GM20431 (cell line): Measurements from ENCODE around the gene MS4A12.
"Not testable (repeated sequence)": the region's sequence is repeated elsewhere in the genome, so short reads cannot be mapped to it uniquely, and the experiment has no call there.

ENCODE experiments used
- in situ Hi-C: fragments of 300-500 bp; cut with MseI, MboI; formaldehyde crosslinking; loops from one replicate; pipeline ENCODE4 v1.15.0; 2020; ENCODE audit warnings: low sequenced_read_pairs; ENCODE audit not compliant: unreplicated experiment

The MS4A12 gene, protein sequence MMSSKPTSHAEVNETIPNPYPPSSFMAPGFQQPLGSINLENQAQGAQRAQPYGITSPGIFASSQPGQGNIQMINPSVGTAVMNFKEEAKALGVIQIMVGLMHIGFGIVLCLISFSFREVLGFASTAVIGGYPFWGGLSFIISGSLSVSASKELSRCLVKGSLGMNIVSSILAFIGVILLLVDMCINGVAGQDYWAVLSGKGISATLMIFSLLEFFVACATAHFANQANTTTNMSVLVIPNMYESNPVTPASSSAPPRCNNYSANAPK

DNA sequence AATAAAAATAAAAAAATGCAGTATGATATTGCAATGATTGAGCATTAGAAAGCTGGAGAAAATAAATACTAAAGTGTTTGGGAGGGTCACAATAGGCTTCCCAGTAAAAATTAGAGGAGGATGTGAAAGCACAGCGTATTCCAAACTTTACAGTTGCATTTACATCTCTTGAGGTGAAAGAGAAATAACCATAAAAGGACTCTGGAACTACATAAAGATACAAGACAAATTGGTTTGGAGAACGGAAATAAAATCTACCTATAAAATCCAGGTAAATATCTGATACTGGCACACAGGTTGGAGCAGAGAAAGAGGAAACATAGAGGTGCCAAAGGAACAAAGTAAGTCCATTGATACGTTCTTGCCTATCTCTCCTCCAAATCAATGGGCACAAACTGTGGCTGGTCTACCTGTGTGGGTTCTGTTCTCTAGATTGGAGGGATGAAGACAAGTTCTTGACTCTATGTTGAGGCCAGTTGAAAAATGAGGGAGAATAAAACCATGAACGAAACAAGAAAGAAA, at the start of gene MS4A12:
MS4A12 (plus strand) TSS at position 291 of the 522 bp plus-strand sequence. CDS start 4,541 bp downstream, outside the sequence.
- in situ Hi-C loops = no loop called here

DNA sequence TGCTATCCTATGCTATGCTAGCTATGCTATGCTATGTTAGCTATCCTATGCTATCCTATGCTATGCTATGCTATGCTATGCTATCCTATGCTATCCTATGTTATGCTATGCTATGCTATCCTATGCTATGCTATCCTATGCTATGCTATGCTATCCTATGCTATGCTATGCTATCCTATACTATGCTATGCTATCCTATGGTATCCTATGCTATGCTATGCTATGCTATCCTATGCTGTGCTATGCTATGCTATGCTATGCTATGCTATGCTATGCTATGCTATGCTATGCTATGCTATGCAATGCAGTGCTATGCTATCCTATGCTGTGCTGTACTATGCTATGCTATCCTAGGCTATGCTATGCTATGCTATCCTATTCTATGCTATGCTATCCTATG, 45.5 kb upstream of the MS4A12 start:
- in situ Hi-C loops = no loop called here

DNA sequence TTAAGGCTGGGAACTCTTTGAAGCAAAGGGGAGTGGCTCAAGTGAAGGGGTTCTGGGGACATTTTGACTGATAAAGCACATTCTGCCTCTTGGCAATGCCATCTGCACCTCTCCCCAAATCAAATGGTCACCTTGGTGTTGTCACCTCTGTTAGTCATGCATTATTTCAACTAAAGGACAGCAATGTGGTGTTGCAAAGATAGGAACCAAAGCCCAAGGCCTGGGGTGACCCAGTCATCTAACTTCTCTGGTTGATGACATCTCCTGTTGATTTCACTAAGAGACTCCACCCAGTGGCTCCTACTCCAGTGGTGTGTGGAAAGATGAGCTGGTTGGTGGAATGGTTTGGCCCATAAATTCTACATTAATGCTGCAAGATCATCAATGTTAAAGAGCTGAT, 44.7 kb upstream of the MS4A12 start:
- in situ Hi-C loops = no loop called here

DNA sequence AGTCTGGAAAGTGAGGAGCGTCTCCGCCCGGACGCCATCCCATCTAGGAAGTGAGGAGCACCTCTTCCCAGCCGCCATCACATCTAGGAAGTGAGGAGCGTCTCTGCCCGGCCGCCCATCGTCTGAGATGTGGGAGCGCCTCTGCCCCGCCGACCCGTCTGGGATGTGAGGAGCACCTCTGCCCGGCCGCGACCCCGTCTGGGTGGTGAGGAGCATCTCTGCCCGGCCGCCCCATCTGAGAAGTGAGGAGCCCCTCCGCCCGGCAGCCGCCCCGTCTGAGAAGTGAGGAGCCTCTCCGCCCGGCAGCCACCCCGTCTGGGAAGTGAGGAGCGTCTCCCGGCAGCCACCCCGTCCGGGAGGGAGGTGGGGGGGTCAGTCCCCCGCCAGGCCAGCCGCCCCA, 41.4 kb upstream of the MS4A12 start:
- in situ Hi-C loops = not testable (repeated sequence)

DNA sequence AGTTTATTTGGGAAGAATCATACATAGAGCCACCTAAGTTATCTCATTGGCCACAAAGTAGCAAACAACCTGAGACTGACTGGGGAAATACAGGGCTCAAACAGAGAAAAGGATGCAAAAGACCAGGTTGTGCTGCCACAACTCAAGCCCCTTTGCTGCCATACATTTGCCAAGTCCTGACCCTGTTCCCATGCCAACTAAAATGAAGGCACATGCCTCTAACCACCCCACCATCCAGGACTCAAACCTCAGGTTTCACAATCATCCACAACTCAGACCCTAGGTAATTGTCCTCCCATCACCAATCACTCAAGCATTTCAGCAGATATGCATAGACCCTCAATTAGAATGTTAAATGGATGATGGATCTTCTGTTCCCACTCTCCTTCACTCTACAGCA, 38.4 kb upstream of the MS4A12 start:
- in situ Hi-C loops = no loop called here

DNA sequence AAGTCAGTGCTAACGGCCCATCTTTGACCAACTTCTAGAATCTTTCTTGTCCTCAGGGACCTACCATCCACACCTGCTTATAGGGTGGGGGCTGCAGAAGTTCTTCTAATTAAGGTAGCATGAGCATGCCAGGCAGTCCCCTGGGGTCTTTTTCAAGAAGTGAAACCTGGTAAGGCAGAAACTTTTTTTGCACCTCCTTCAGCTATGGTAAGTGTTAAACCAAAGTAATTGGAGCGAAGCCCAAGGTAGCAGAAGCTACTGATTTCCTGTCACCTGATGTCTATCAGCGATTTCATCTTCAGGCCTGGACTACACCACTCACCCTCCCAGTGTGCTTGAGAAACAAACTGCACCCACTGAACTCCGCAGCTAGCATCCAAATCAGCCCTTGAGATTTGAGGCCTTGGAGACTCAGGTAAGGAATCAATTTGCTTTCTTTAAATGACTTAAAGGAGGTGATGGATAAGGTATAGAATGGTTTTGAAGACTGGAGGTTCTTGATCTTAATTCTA, 37.0 kb upstream of the MS4A12 start, which contains the start of gene MS4A1:
MS4A1 (plus strand) TSS at position 317 of the 512 bp plus-strand sequence. CDS start 6,528 bp downstream, outside the sequence.
- in situ Hi-C loops = no loop called here

DNA sequence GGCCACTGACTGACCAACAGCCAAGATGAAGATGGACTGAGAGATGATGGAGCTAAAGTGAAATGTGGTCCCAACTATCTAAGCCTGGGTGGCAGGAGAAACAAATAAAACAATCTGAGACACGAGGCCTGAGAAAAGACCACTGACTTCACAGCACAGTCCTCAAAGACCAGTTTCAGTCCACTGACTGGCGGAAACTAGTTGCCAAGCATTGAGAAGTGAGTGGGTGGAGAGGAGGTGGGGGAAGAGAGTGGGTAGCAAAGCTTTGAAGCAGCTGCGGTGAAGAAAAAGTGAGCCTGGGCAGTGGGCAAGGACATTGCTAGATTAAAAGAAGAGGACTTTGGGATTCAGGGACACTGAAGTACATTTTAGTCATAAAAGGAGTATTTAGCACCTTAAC, 35.0 kb upstream of the MS4A12 start:
- in situ Hi-C loops = no loop called here

DNA sequence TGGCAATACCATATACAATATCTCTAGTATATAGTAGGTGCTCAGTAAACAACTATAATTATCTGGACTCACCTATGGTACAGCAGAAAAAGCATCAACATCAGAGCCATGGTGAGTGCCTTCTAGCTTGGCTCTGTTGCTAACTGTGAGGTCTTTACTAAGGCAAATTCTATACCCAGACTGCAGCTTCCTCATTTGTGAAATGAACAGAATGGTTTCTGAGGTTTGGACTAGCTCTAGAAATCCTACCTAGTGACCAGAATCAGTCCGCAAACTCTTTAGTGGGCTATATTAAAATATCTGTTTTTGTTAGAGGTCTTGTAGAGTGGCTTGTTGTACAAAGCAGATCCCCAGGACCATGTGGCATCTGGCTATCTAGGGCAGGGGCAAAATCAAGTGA, 33.2 kb upstream of the MS4A12 start:
- in situ Hi-C loops = no loop called here

DNA sequence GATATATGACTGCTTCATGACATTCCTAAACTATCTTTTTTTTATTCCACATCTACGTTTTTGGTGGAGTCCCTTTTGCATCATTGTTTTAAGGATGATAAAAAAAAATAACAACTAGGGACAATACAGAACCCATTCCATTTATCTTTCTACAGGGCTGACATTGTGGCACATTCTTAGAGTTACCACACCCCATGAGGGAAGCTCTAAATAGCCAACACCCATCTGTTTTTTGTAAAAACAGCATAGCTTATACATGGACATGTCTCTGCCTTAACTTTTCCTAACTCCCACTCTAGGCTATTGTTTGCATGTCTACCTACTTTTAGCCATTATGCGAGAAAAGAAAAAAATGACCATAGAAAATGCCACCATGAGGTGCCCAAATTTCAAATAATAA, 23.7 kb upstream of the MS4A12 start:
- in situ Hi-C loops = no loop called here

DNA sequence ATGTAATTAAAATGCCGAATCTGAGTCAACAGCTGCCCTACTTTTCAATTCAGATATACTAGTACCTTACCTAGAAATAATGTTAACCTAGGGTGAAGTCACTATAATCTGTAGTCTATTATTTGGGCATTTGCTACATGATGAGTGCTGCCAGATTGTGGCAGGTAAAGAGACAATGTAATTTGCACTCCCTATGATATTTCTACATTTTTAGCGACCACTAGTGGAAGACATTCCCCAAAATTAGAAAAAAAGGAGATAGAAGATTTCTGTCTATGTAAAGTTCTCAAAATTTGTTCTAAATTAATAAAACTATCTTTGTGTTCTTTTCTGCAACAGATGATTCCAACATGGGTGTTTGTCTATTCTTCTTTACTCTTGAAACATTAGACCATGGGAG, 22.9 kb upstream of the MS4A12 start:
- in situ Hi-C loops = no loop called here

DNA sequence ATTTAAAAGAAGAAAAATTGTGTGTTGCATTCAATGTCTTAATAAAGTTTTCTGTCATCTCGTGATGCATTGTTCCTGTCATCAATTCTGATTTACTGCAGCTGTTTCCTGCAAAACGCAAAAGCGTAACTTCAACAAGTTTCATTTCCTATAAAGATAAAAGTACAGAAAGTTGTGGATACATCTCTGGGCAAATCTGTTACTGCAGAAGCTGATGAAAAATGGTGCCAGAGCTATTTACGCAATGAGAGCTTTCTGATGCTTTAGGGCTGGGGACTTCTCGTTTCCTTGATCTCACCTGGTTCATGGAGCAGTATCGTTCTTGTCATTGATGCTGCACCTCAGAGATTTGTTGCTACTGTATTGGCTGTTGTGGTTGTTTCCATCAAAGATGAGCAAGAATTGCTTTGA, 15.5 kb upstream of the MS4A12 start:
- in situ Hi-C loops = no loop called here

DNA sequence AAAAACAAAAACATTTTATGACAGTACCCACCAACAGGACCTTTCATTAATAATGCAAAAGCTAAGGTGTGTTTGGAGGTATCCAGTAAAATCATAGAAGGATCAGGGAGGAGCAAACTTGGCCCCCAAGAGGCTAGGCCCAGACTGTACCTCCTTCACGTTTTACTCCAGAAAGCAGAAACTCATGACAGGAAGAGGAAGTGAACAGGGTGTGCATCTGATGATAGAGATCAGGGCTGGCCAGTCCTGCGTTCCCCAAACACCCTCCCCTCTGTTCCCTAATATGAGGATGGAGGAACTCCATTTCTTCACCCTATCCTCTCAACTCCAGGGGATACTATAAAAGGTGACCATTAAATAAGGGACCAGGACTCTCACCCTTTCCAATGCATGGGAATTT, 10.2 kb upstream of the MS4A12 start:
- in situ Hi-C loops = loop anchor here (10.0 kb wide), 1 partner anchor 118 kb away; no protein-coding TSS in a partner anchor

DNA sequence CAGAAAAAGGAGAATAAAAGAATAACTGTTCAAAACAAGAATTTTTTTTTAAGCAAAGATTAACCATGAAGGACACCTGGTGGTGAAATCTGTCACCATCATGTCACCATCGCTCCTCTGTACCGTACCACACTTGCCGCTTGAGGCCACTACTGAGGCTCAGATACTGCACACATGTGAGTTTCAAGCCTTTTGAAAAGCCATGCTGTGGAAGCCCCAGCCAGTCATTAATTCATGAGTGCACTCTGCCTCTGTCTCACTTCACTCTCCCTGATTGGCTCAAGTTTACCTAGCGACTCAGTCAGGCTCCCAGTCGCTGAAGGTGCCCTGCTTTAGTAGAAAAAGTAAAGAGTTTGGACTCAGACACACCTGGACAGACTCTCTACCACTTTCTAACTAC, 6.6 kb upstream of the MS4A12 start:
- in situ Hi-C loops = loop anchor here (10.0 kb wide), 1 partner anchor 121 kb away; no protein-coding TSS in a partner anchor

DNA sequence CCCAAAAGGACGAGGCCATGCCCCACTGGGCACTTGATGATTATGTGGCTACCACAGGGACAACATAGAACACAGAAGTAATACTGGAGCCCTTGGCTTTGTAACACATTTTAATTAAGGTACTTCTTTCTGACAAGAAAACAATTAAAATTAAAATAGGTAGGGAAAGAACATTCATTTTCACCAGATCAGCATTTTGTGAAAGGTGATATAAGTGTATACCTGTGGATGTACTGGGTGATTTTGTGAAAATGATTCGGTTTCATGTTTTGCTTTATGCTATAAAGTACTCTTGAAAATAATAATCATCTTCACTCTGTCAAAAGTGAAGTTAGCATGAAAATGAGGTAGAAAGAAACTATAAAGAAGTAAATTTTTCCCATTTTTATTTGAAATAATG, 876 bp downstream of the MS4A12 start:
- in situ Hi-C loops = no loop called here

DNA sequence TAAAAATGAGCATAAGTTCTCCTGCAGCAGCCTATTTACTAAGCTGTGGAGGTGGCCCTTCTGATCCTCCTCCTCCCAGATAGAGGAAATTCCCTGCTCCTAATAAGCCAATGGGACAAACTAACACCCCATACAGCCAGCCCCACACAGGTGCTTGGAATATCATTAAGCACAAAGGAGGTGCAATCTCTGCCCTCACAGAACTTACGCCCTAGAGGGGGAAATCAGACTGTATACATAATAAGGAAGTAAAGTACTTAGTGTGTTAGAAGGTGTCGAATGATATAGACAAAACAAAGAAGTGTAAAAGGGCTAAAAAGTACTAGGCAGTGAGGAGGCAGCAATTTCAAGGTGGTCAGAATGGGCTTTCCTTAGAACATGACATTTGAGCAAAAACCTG, 5.8 kb downstream of the MS4A12 start:
- in situ Hi-C loops = no loop called here

DNA sequence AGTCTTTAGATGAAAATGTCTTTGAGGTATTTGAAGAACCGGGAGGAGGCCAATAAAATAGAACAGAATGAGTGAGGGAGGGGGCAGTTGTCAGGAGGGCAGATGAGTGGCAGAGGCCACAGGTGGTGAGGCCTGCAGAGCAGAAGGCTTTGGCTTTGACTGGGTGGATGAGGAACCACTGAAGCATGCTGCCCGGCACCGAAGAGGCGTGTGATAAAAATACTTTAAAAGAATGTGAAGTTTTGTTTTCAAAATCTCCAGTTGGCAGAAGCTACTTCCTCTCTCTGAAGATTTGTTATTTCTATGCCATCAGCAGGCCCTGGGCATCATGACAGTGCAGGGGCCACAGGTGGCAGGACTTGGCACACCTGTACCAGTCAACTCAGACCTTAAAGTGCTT, 6.3 kb downstream of the MS4A12 start:
- in situ Hi-C loops = no loop called here

DNA sequence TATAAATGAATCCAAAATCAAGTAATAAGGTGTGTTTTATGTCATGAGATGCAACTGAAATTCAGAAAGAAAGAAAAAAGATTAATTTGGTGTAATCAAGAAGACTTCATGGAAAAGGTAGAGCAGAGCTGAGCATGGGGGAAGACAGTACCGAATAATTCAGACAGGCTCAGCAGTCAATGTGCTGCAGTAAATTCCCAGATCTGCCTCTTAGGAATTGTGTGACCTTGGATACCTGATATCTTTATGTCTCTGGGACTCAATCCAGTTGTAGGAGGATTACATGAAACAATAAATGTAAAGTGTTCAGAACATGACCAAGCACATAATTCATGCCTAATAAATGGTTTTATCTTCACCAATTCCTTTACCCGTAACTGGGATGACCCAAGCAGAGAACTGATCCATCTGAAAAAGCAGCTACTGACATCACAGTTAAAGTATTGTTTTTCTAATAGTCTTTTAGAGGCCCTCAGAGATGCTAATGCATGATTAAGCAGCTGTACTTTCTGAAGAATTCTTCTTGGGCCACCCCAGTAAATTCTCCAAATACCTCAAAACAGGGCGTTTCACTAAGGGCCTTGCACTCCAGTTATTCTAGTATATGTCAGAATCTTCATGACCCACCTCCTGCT, 7.8 kb downstream of the MS4A12 start:
- in situ Hi-C loops = no loop called here

DNA sequence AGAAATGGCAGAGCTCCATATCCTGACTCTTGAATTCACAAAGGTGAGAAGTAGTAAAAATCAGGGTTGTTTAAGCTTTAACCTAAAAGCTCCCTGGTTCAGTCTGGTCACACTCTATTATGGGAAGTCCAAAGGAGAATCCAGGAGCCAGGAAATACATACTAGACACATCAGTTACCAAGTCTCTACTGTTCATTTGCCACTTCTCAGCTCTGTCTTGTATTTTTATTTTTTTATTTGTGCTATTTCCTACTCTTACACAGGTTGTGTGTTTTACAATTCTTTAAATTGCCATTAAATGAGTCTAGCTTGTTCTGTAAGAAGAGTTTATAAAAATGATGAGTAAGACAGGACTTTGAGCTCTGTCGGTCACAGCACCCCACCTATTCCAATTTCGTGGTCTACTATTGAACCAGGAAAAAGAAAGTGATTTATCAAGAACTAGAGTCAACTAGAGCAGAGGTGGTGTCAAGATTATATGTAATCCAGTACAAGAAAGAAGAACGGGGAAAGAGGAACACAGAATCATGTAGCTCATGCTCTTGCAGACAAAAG, 9.7 kb downstream of the MS4A12 start:
- in situ Hi-C loops = no loop called here

DNA sequence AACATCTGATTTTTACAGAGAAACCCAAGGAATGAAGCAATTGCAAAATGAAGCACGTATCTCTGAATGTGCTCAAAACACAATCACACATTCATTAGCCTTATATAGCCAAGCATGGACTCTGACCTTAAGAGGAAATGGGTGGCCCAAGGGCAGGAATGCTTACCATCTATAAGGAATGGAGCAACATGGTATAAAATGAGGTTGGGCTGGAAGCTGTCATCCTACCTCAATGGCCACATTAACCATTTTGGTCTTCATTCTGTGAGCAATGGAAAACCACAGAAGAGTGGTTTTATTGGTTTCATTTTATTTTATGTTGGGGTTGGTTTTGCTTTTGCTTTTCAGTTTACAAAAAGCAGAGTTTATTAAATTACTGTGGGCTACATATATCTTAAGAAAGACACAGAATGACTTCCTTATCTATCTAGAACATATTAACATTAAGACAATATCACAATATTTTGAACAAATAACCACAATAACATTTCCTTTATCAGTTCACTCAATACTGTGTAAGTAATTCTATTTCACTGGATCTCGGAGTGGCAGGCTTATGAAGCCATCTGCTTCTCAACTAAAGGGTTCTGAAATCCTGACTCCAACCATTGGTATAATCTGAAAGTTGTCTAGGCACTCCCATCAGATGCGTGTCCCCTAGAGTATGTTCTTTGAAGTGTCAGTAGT, 11.8 kb downstream of the MS4A12 start:
- in situ Hi-C loops = no loop called here

DNA sequence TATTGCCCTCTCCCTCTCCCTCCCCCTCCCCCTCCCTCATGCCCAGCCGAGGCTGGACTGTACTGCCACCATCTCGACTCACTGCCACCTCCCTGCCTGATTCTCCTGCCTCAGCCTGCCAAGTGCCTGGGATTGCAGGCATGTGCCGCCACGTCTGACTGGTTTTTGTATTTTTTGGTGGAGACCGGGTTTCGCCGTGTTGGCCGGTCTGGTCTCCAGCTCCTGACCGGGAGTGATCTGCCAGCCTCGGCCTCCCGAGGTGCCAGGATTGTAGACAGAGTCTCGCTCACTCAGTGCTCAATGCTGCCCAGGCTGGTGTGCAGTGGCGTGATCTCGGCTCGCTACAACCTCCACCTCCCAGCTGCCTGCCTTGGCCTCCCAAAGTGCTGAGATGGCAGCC, 17.0 kb downstream of the MS4A12 start:
- in situ Hi-C loops = not testable (repeated sequence)
